Measurements from ENCODE around the gene ACTRT3.

The ACTRT3 gene

GRCh38 chr3:169811631-169812331 lies 42.4 kb upstream of the ACTRT3 start:
- no peak for DNase-seq (ENCODE audit: extremely low read depth, low read depth)
- no peak for TF ChIP-seq CTCF (IDR thresholded peaks at IDR 0.05; ENCODE audit: low read depth, low read length)

DNA sequence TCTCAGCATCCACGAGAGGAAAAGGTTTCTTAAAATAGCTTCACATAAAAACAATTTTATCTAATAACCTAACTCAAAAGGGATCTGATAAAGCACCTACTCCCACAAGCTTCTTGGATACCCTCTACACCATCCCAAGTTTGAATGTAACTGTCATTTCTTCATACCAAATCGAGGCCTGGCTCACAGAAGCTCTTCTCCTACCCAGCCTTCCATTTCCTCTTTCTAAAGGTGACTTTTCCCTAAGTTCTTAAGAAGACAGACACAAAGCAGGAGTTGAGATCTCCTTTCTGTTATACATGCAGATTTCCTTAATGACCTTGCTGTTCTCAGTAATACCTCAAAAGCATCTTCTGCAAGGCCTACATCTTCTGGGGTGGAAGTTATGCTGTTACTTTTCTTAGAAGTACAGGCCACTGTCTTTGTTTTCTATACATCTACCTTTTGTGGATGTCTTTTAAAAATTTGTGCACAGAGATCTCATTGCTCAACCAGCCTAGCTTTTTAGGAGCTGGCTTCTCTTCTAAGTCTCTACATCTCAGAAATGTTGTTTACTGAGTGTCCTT lies 40.0 kb upstream of the ACTRT3 start:
- no peak for DNase-seq (ENCODE audit: extremely low read depth, low read depth)
- no peak for TF ChIP-seq CTCF (IDR thresholded peaks at IDR 0.05; ENCODE audit: low read depth, low read length)

DNA sequence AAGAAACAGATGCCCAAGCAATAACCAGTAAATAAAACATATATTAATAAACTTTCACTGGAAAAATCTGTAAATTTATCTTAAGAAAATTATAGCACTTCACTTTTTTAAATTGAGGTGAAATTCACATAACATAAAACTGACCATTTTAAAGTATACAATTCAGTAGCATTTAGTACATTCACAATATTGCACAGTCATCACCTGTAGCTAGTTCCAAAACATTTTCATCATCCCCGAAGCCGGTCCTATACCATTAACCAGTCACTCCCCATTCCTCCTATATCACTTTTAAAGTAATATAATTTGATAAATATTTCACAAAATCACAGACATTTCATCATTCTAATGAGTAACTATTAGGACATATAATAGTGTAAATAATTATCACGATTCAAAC lies 35.3 kb upstream of the ACTRT3 start:
- DNase-seq (ENCODE audit: extremely low read depth, low read depth) = no peak
- TF ChIP-seq CTCF (IDR thresholded peaks at IDR 0.05; ENCODE audit: low read depth, low read length) = no peak

DNA sequence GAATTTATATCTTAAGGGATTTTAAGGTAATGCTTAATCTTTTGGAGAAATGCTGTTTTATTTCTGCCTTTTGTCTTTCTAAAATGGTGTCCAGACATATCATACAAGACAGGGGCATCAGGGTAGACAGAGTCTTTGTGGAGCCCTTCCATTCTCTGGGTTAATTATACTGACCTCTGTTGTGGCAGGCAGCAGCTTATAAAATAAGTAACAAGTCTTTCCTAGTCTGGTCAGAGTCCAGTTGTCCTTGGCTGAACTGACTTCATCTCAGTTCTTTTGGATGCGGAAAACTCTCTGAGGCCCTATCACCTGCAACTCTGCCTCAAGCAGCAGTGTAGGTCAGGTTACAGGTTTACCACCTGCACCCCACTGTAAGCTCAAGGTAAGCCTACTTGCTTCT lies 23.0 kb upstream of the ACTRT3 start:
- no peak for DNase-seq (ENCODE audit: extremely low read depth, low read depth)
- TF ChIP-seq CTCF (IDR thresholded peaks at IDR 0.05; ENCODE audit: low read depth, low read length) = no peak

DNA sequence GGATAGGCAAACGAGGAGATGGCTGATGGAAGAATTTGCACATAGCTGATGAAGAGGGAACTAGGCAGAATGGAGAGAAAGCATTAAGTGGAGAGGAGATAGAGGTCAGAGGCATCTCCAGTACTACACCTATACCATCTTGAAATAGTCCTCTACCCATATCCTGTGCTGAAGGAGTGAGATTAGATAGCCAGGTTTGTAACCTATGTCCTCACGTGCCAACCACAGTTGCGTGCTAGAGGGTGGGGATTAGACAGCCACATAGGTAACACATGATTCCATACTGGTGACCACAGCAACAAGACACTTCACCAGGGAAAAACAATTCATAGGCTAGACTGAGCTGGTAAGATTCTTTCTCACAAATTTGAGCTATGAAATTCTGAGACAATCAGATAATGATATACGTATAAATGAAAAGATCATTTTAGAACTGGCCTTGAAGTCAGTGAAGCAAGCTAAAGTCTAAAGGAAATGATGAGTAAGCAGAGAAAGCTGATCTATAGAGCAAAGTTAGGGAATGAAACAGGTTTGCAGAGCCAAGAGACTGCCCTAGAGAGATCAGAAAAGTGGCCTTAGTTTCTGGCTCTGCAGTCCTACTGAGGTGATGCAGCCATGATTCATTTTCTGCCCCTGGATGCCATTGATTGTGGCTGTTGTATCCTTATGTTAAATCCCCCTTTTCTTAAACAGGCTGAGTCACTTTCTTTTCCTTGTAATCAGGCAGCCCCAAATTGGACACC lies 21.5 kb upstream of the ACTRT3 start:
- DNase-seq (ENCODE audit: extremely low read depth, low read depth) = no peak
- no peak for TF ChIP-seq CTCF (IDR thresholded peaks at IDR 0.05; ENCODE audit: low read depth, low read length)

DNA sequence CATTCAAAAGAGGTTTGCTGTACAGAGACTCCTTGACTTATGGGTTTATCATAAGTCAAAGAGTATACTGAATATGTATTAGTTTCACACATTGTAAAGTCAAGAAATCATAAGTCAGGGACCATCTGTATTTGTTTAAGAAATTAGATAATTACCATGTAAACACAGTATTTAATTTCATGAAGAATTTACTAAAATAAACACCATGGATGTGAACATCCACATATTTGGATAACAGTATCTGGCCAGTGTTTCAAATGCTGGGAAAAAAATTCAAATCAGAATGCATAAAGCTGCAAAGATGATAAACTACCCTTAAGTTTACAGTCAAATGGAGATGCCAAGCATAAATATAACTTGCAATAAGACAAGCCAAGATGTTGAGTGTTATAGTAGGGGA lies 20.9 kb upstream of the ACTRT3 start:
- TF ChIP-seq CTCF (IDR thresholded peaks at IDR 0.05; ENCODE audit: low read depth, low read length) = no peak
- DNase-seq (ENCODE audit: extremely low read depth, low read depth) = no peak

DNA sequence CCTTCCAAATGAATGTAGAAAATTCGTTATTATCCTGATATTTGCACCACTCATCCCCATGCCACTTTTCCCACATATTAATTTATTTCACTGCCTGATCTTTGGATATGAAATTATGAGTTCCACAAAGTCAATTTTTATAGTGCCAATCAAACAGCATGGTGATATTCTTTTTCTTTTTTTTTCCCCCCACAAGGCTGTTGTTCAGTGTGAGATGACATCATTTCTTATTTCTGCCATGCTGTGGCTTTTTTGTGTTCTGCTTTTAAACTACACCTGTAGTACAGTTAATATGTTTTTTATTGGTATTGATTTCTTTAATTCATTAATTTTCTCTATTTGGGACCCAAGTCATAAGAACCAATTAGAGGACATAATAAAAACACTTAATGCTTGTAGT lies 18.4 kb upstream of the ACTRT3 start:
- DNase-seq (ENCODE audit: extremely low read depth, low read depth) = no peak
- TF ChIP-seq CTCF (IDR thresholded peaks at IDR 0.05; ENCODE audit: low read depth, low read length) = no peak

Measured in AG09319 (cell line).